IMR-90 (cell line): ENCODE measurements around the gene PRPF40A.

ENCODE experiments used
- BHLHE40 ChIP-seq: fragments of 150-350 bp; IDR thresholded peaks from 2 replicates; pipeline ENCODE4 v1.6.1; 2016; ENCODE audit warnings: mild to moderate bottlenecking, low read depth, low read length
- CEBPB ChIP-seq: IDR thresholded peaks from 2 replicates; pipeline ENCODE4 v1.6.1; 2012; ENCODE audit warnings: low read depth, low read length, improper control_type of control experiment
- MAFK ChIP-seq: IDR thresholded peaks from 2 replicates; pipeline ENCODE4 v1.6.1; 2012; ENCODE audit warnings: low read depth, low read length, improper control_type of control experiment
- MAZ ChIP-seq: IDR thresholded peaks from 2 replicates; pipeline ENCODE4 v1.6.1; 2012; ENCODE audit warnings: low read depth, mild to moderate bottlenecking, low read length, improper control_type of control experiment, moderate library complexity, borderline replicate concordance
- MXI1 ChIP-seq: IDR thresholded peaks from 2 replicates; pipeline ENCODE4 v1.6.1; 2012; ENCODE audit warnings: low read depth, mild to moderate bottlenecking, low read length, moderate library complexity, borderline replicate concordance
- NFE2L2 ChIP-seq: fragments of 150-350 bp; IDR thresholded peaks from 2 replicates; pipeline ENCODE4 v1.6.1; 2016; ENCODE audit warnings: low read depth, mild to moderate bottlenecking, low read length
- POLR2A ChIP-seq: IDR thresholded peaks from 2 replicates; pipeline ENCODE4 v1.6.1; 2012; ENCODE audit warnings: mild to moderate bottlenecking, low read depth, low read length
- RAD21 ChIP-seq: IDR thresholded peaks from 2 replicates; pipeline ENCODE4 v1.6.1; 2012; ENCODE audit warnings: low read length, improper control_type of control experiment
- RFX5 ChIP-seq: IDR thresholded peaks from 2 replicates; pipeline ENCODE4 v1.8.0; 2012; ENCODE audit warnings: low read depth, mild to moderate bottlenecking, low read length, moderate library complexity
- SMC3 ChIP-seq: fragments of 150-350 bp; IDR thresholded peaks from 2 replicates; pipeline ENCODE4 v1.6.1; 2016; ENCODE audit warnings: low read depth, mild to moderate bottlenecking, antibody characterized with exemption, low read length, moderate library complexity
- TF ChIP-seq, protein P1 (sequence below): conservative IDR thresholded peaks from 2 replicates; pipeline ENCODE4 v1.5.1; 2012; ENCODE audit warnings: mild to moderate bottlenecking, low read depth, low read length, improper control_type of control experiment
- TF ChIP-seq, protein P2 (sequence below): fragments of 150-350 bp; IDR thresholded peaks from 2 replicates; pipeline ENCODE4 v1.6.1; 2017; ENCODE audit warnings: mild to moderate bottlenecking, antibody characterized with exemption, low read length, low read depth
- TF ChIP-seq, protein P3 (sequence below): fragments of 150-350 bp; IDR thresholded peaks from 2 replicates; pipeline ENCODE4 v1.6.1; 2016; ENCODE audit warnings: low read depth, mild to moderate bottlenecking, low read length, moderate library complexity, borderline replicate concordance

DNA sequence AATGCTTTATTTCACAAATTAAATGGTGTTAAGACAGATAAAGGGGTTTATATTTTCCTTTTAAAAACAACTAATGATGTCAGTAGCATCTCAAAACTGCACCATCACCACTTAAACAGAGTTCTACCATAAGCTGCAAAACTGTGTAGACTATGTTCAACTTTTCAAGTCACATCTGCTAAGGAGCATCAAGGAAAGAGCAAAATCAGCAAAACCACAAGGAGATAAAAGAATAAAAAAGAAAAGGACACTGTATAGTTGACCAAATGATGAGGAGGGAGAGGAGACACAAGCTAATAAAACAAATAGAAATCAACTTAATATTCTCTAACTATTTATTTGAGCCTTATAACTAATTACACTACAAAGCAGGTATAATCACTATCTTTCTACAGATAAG lies 33.9 kb downstream of the PRPF40A start:
- TF ChIP-seq, protein P1, sequence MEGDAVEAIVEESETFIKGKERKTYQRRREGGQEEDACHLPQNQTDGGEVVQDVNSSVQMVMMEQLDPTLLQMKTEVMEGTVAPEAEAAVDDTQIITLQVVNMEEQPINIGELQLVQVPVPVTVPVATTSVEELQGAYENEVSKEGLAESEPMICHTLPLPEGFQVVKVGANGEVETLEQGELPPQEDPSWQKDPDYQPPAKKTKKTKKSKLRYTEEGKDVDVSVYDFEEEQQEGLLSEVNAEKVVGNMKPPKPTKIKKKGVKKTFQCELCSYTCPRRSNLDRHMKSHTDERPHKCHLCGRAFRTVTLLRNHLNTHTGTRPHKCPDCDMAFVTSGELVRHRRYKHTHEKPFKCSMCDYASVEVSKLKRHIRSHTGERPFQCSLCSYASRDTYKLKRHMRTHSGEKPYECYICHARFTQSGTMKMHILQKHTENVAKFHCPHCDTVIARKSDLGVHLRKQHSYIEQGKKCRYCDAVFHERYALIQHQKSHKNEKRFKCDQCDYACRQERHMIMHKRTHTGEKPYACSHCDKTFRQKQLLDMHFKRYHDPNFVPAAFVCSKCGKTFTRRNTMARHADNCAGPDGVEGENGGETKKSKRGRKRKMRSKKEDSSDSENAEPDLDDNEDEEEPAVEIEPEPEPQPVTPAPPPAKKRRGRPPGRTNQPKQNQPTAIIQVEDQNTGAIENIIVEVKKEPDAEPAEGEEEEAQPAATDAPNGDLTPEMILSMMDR = no peak
- TF ChIP-seq RAD21 (no peak), POLR2A (no peak), BHLHE40 (no peak), MXI1 (no peak), SMC3 (no peak), NFE2L2 (no peak), RFX5 (no peak), MAZ (no peak), MAFK (no peak), CEBPB (no peak)
- TF ChIP-seq, protein P2, sequence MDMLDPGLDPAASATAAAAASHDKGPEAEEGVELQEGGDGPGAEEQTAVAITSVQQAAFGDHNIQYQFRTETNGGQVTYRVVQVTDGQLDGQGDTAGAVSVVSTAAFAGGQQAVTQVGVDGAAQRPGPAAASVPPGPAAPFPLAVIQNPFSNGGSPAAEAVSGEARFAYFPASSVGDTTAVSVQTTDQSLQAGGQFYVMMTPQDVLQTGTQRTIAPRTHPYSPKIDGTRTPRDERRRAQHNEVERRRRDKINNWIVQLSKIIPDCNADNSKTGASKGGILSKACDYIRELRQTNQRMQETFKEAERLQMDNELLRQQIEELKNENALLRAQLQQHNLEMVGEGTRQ = no peak
- TF ChIP-seq, protein P3, sequence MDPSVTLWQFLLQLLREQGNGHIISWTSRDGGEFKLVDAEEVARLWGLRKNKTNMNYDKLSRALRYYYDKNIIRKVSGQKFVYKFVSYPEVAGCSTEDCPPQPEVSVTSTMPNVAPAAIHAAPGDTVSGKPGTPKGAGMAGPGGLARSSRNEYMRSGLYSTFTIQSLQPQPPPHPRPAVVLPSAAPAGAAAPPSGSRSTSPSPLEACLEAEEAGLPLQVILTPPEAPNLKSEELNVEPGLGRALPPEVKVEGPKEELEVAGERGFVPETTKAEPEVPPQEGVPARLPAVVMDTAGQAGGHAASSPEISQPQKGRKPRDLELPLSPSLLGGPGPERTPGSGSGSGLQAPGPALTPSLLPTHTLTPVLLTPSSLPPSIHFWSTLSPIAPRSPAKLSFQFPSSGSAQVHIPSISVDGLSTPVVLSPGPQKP = no peak
